ENCODE measurements around the gene TFB2M.
A peak's percentile ranks its signal among the peaks of the same experiment; 100 is the strongest.

- TF ChIP-seq CTCF (IDR thresholded peaks at IDR 0.05), result peak; percentile 99
- TF ChIP-seq ZFX (IDR thresholded peaks at IDR 0.05; ENCODE audit: borderline replicate concordance), result no peak
Measured at GRCh38 chr1:246492611-246493245, 73.3 kb downstream of the TFB2M start.

All from 22Rv1 (cell line).